HG02852 (cell line): ENCODE measurements around the gene CPEB2.
"Not testable (repeated sequence)": the region's sequence is repeated elsewhere in the genome, so short reads cannot be mapped to it uniquely, and the experiment has no call there.

Experiments used
- ATAC-seq: cut with Tn5 transposase; IDR thresholded peaks from one replicate; pipeline ENCODE4 v1.9.1; 2021; ENCODE audit warnings: mild to moderate bottlenecking, moderate library complexity; ENCODE audit not compliant: unreplicated experiment

The CPEB2 gene

GRCh38 chr4:15043226-15043625, 40.9 kb downstream of the CPEB2 start:
- ATAC-seq = no peak

GRCh38 chr4:15043922-15044321, 41.6 kb downstream of the CPEB2 start:
- no peak for ATAC-seq

GRCh38 chr4:15054541-15054940, 52.3 kb downstream of the CPEB2 start:
- no peak for ATAC-seq

- ATAC-seq = no peak
Observed at GRCh38 chr4:15060213-15060612, 57.9 kb downstream of the CPEB2 start.

GRCh38 chr4:15063341-15063740, 61.1 kb downstream of the CPEB2 start:
- ATAC-seq = no peak

GRCh38 chr4:15065516-15065915, 63.2 kb downstream of the CPEB2 start:
- no peak for ATAC-seq

GRCh38 chr4:15066140-15066539, 63.9 kb downstream of the CPEB2 start:
- no peak for ATAC-seq

- no peak for ATAC-seq
Observed at GRCh38 chr4:15068298-15068697, 66.0 kb downstream of the CPEB2 start.

- no peak for ATAC-seq
Observed at GRCh38 chr4:15075875-15076274, 73.6 kb downstream of the CPEB2 start.

- ATAC-seq = no peak
Observed at GRCh38 chr4:15077969-15078368, 75.7 kb downstream of the CPEB2 start.

GRCh38 chr4:15078682-15079642, 76.7 kb downstream of the CPEB2 start:
- no peak for ATAC-seq

- no peak for ATAC-seq
Observed at GRCh38 chr4:15084780-15085179, 82.5 kb downstream of the CPEB2 start.

GRCh38 chr4:15085762-15086161, 83.5 kb downstream of the CPEB2 start:
- not testable (repeated sequence) for ATAC-seq

GRCh38 chr4:15086259-15086658, 84.0 kb downstream of the CPEB2 start:
- ATAC-seq = not testable (repeated sequence)

- ATAC-seq = no peak
Observed at GRCh38 chr4:15088394-15089035, 86.2 kb downstream of the CPEB2 start.

- ATAC-seq = no peak
Observed at GRCh38 chr4:15089979-15090378, 87.7 kb downstream of the CPEB2 start.

- no peak for ATAC-seq
Observed at GRCh38 chr4:15100380-15100779, 98.1 kb downstream of the CPEB2 start.

- ATAC-seq = no peak
Observed at GRCh38 chr4:15100994-15101695, 98.9 kb downstream of the CPEB2 start.

GRCh38 chr4:15104825-15105224, 102.5 kb downstream of the CPEB2 start:
- no peak for ATAC-seq

- no peak for ATAC-seq
Observed at GRCh38 chr4:15106399-15106798, 104.1 kb downstream of the CPEB2 start.

GRCh38 chr4:15109600-15109999, 107.3 kb downstream of the CPEB2 start:
- no peak for ATAC-seq
